H1 (cell line): ENCODE measurements around the gene EDA. TPM values are rescaled to one million over a fixed set of nuclear protein-coding genes. Genes with fewer than 3 reads are reported as not detected.

Experiments
- CTCF ChIA-PET: fragments of 300-600 bp; sonication (Branson Sonifier 250); formaldehyde crosslinking; loops from one replicate; lab custom pipeline; 2021; ENCODE audit not compliant: partially characterized antibody; lab: Charles Lee
- POLR2A ChIA-PET: fragments of 300-600 bp; sonication (Branson Sonifier 250); formaldehyde crosslinking; loops from one replicate; lab custom pipeline; 2021; ENCODE audit warnings: inconsistent platforms; ENCODE audit not compliant: partially characterized antibody; lab: Charles Lee
- DNase-seq, 2 experiments: peaks; one replicate each; pipeline versions ENCODE4 v3.0.0 to v3.0.0-alpha.2; 2010 to 2022; ENCODE audit warnings: low spot score in 2 of 2, low read depth in 1 of 2, mixed read lengths in 1 of 2
- FAIRE-seq: peaks from 2 replicates; lab custom pipeline; 2011; peaks lifted over from hg19 to GRCh38; lab: Jason Lieb, UNC
- H2AFZ ChIP-seq: 2 replicates; pipeline ENCODE4 v1.8.1; 2012; ENCODE audit warnings: low read length, inconsistent platforms
- H2AK5ac ChIP-seq: 2 replicates; pipeline ENCODE4 v1.6.1; 2013; ENCODE audit warnings: low read depth, low read length
- H2BK120ac ChIP-seq: replicated peaks from 2 replicates; pipeline ENCODE3; 2013; ENCODE audit warnings: low read depth, low read length, inconsistent platforms
- H2BK12ac ChIP-seq: 2 replicates; pipeline ENCODE4 v1.6.1; 2013; ENCODE audit warnings: low read depth, low read length
- H2BK15ac ChIP-seq: 2 replicates; pipeline ENCODE4 v1.6.1; 2013; ENCODE audit warnings: low read length
- H2BK20ac ChIP-seq: 2 replicates; pipeline ENCODE4 v1.6.1; 2013; ENCODE audit warnings: low read length
- H2BK5ac ChIP-seq: 2 replicates; pipeline ENCODE4 v1.6.1; 2013; ENCODE audit warnings: low read depth, low read length
- H3K14ac ChIP-seq: 2 replicates; pipeline ENCODE4 v1.6.1; 2013; ENCODE audit warnings: inconsistent platforms; ENCODE audit not compliant: insufficient read length
- H3K18ac ChIP-seq: 2 replicates; pipeline ENCODE4 v1.6.1; 2013; ENCODE audit warnings: low read length; ENCODE audit errors: extremely low read depth
- H3K23ac ChIP-seq: 2 replicates; pipeline ENCODE4 v1.6.1; 2013; ENCODE audit warnings: inconsistent platforms; ENCODE audit not compliant: insufficient read length
- H3K23me2 ChIP-seq: 2 replicates; pipeline ENCODE4 v1.6.1; 2013; ENCODE audit warnings: low read depth, low read length
- H3K27ac ChIP-seq: 2 replicates; pipeline ENCODE4 v1.6.1; 2011; ENCODE audit warnings: low read depth, low read length, inconsistent platforms
- H3K27me3 ChIP-seq, 4 experiments: replicated peaks in 1 of 4; 1 replicate in 1 of 4; 2 replicates in 3 of 4; pipeline versions ENCODE4 v1.6.1 to v1.8.1; 2011 to 2013; ENCODE audit warnings: low read length in 3 of 4, mild to moderate bottlenecking in 3 of 4, inconsistent platforms in 2 of 4, mixed read lengths in 2 of 4, moderate library complexity in 1 of 4; ENCODE audit not compliant: control insufficient read depth in 3 of 4, insufficient read depth in 3 of 4; ENCODE audit errors: extremely low read depth in 1 of 4
- H3K36me3 ChIP-seq, 4 experiments: 2 replicates each; pipeline versions ENCODE4 v1.6.1 to v1.8.1; 2011 to 2013; ENCODE audit warnings: mild to moderate bottlenecking in 4 of 4, low read length in 3 of 4, moderate library complexity in 2 of 4, control low read depth in 1 of 4, inconsistent platforms in 1 of 4; ENCODE audit not compliant: insufficient read depth in 4 of 4, control insufficient read depth in 2 of 4
- H3K4ac ChIP-seq: replicated peaks from 2 replicates; pipeline ENCODE3; 2013; ENCODE audit warnings: low read length, low read depth, mixed read lengths, inconsistent platforms; ENCODE audit not compliant: insufficient read length
- H3K4me1 ChIP-seq, 4 experiments: replicated peaks in 1 of 4; 1 replicate in 1 of 4; 2 replicates in 3 of 4; pipeline versions ENCODE4 v1.6.1 to v1.8.1; 2011 to 2013; ENCODE audit warnings: low read length in 3 of 4, inconsistent platforms in 2 of 4, mixed read lengths in 1 of 4; ENCODE audit not compliant: insufficient read depth in 4 of 4, control insufficient read depth in 3 of 4
- H3K4me2 ChIP-seq, 2 experiments: 2 replicates each; pipeline versions ENCODE4 v1.6.1 to v1.8.1; 2011 to 2013; ENCODE audit warnings: low read depth in 2 of 2, low read length in 2 of 2, control low read depth in 1 of 2, inconsistent platforms in 1 of 2, mild to moderate bottlenecking in 1 of 2; ENCODE audit not compliant: insufficient read depth in 1 of 2
- H3K4me3 ChIP-seq, 4 experiments: fragments of 200-600, 300-600 bp in 1 of 4; sonication (generic), shearing (Covaris generic), sonication (Bioruptor Twin) in 1 of 4; 2 replicates each; pipeline versions ENCODE4 v1.5.1 to v1.8.1; 2011 to 2016; ENCODE audit warnings: low read length in 4 of 4, low read depth in 3 of 4, control low read depth in 2 of 4, inconsistent platforms in 2 of 4, mild to moderate bottlenecking in 2 of 4, mixed read lengths in 1 of 4, moderate library complexity in 1 of 4; ENCODE audit not compliant: insufficient read depth in 2 of 4; ENCODE audit errors: extremely low read depth in 1 of 4
- H3K56ac ChIP-seq: replicated peaks from 2 replicates; pipeline ENCODE3; 2013; ENCODE audit warnings: low read depth, mild to moderate bottlenecking, mixed read lengths, low read length, inconsistent platforms; ENCODE audit not compliant: insufficient read length
- H3K79me1 ChIP-seq: 2 replicates; pipeline ENCODE4 v1.6.1; 2013; ENCODE audit warnings: low read depth, low read length, control low read depth
- H3K79me2 ChIP-seq, 2 experiments: 2 replicates each; pipeline versions ENCODE4 v1.6.1 to v1.8.1; 2012 to 2013; ENCODE audit warnings: low read length in 2 of 2, mild to moderate bottlenecking in 2 of 2, inconsistent platforms in 1 of 2; ENCODE audit not compliant: insufficient read depth in 2 of 2, control insufficient read depth in 1 of 2
- H3K9ac ChIP-seq, 4 experiments: replicated peaks in 1 of 4; 1 replicate in 1 of 4; 2 replicates in 3 of 4; pipeline versions ENCODE4 v1.6.1 to v1.8.1; 2011 to 2013; ENCODE audit warnings: low read depth in 3 of 4, low read length in 3 of 4, control low read depth in 2 of 4, mild to moderate bottlenecking in 2 of 4, moderate library complexity in 2 of 4, inconsistent platforms in 1 of 4; ENCODE audit errors: extremely low read depth in 1 of 4
- H3K9me3 ChIP-seq, 2 experiments: 2 replicates each; pipeline versions ENCODE4 v1.6.1 to v1.8.1; 2012 to 2013; ENCODE audit warnings: mild to moderate bottlenecking in 2 of 2, moderate library complexity in 2 of 2, control low read depth in 1 of 2, inconsistent platforms in 1 of 2, low read depth in 1 of 2, low read length in 1 of 2, mixed read lengths in 1 of 2; ENCODE audit not compliant: insufficient read depth in 2 of 2
- H4K20me1 ChIP-seq, 2 experiments: replicated peaks in 1 of 2; 2 replicates each; pipeline versions ENCODE3 to v1.8.1; 2011 to 2013; ENCODE audit warnings: inconsistent platforms in 2 of 2, low read length in 2 of 2, mild to moderate bottlenecking in 1 of 2; ENCODE audit not compliant: insufficient read depth in 2 of 2, control insufficient read depth in 1 of 2
- H4K5ac ChIP-seq: 2 replicates; pipeline ENCODE4 v1.6.1; 2013; ENCODE audit warnings: low read length, low read depth, mixed read lengths, inconsistent platforms; ENCODE audit not compliant: insufficient read length
- H4K8ac ChIP-seq: 2 replicates; pipeline ENCODE4 v1.8.0; 2013; ENCODE audit warnings: mild to moderate bottlenecking, moderate library complexity, low read length, inconsistent platforms; ENCODE audit not compliant: insufficient read depth; ENCODE audit errors: extremely low read depth
- H4K91ac ChIP-seq: replicated peaks from 2 replicates; pipeline ENCODE3; 2013; ENCODE audit warnings: low read length, mixed read lengths, inconsistent platforms; ENCODE audit not compliant: insufficient read length
- BCL11A ChIP-seq, 2 experiments: IDR thresholded peaks; one replicate each; pipeline ENCODE4 v1.6.1; 2011; ENCODE audit warnings: low read depth in 2 of 2, low read length in 2 of 2, mild to moderate bottlenecking in 2 of 2
- CBX8 ChIP-seq: fragments of 300-800, 300-1000 bp; sonication (generic); IDR thresholded peaks from 2 replicates; pipeline ENCODE4 v1.7.1; 2016; ENCODE audit warnings: low read depth, low read length, borderline replicate concordance
- CREB1 ChIP-seq: IDR thresholded peaks from 2 replicates; pipeline ENCODE4 v1.6.1; 2012; ENCODE audit warnings: inconsistent platforms
- E2F6 ChIP-seq: IDR thresholded peaks from 2 replicates; pipeline ENCODE4 v1.6.1; 2012; ENCODE audit warnings: inconsistent platforms
- JUN ChIP-seq: IDR thresholded peaks from 2 replicates; pipeline ENCODE4 v1.6.1; 2011; ENCODE audit warnings: low read depth, mild to moderate bottlenecking, improper control_type of control experiment, low read length
- MAX ChIP-seq: IDR thresholded peaks from 2 replicates; pipeline ENCODE4 v1.6.1; 2012; ENCODE audit warnings: inconsistent platforms
- PHF8 ChIP-seq: fragments of 200-600 bp; sonication (generic); conservative IDR thresholded peaks from 2 replicates; pipeline ENCODE4 v1.7.1; 2012; ENCODE audit warnings: low read depth, mild to moderate bottlenecking, inconsistent platforms, low read length, moderate library complexity
- POLR2A ChIP-seq, 2 experiments: IDR thresholded peaks; 1 replicate in 1 of 2; 2 replicates in 1 of 2; pipeline ENCODE4 v1.6.1; 2011; ENCODE audit warnings: low read depth in 2 of 2, low read length in 2 of 2, mild to moderate bottlenecking in 2 of 2; ENCODE audit errors: control extremely low read depth in 1 of 2
- SRF ChIP-seq: IDR thresholded peaks from 2 replicates; pipeline ENCODE4 v1.6.1; 2011; ENCODE audit warnings: mild to moderate bottlenecking, low read depth, low read length, moderate library complexity
- TEAD4 ChIP-seq: IDR thresholded peaks from 2 replicates; pipeline ENCODE4 v1.6.1; 2012; ENCODE audit warnings: low read depth, low read length, inconsistent platforms, mixed read lengths
- WGBS, 2 experiments: shearing (Covaris generic) in 1 of 2; methylation state at CpG; one replicate each; pipeline versions ENCODE4 v1.1.6 to v1.1.7; 2013 to 2015; ENCODE audit warnings: low lambda C conversion rate in 2 of 2, mixed read lengths in 2 of 2, inconsistent platforms in 1 of 2, low coverage in 1 of 2, missing lambda C conversion rate in 1 of 2; ENCODE audit not compliant: insufficient replicate concordance in 2 of 2, insufficient coverage in 1 of 2, insufficient read length in 1 of 2; ENCODE audit errors: extremely low coverage in 1 of 2, missing lambda C conversion rate in 1 of 2; 5-methylcytosine and 5-hydroxymethylcytosine counted together
- polyA plus RNA-seq, 7 experiments: library from polyadenylated mRNA; depleted of rRNA in 3 of 7; stranded (reverse) in 5 of 7; unstranded in 2 of 7; fragments of >200 nt in 5 of 7; fragments of 200-250 nt in 2 of 7; gene quantifications; 1 replicate in 5 of 7; 2 replicates in 1 of 7; 4 replicates in 1 of 7; pipeline versions ENCODE4 v1.2.1 to v1.2.3, GENCODE V29; 2011 to 2013; ENCODE audit warnings: missing spikeins in 2 of 7, mixed read lengths in 2 of 7
- total RNA-seq: library from RNA; stranded (reverse); fragmentation: NEBNext Ultra II Directional; extraction: Animal tissue kit (Norgen Biotek cat#: 25700); gene quantifications from 2 replicates; pipeline ENCODE4 v1.2.1, GENCODE V29; 2021

The EDA gene
- total and polyA plus RNA-seq, 2 of the 8 experiments (the other 6 are each of a cell fraction or from before 2014, with no cell fraction given): 7.5 to 10.5 TPM

GRCh38 chrX:69568828-69569227 is 47.1 kb upstream of the EDA start:
- no peaks in the 10 kb centered on the region for H3K9me3 ChIP-seq
- no peaks in the 10 kb centered on the region for H3K79me1 ChIP-seq
- TF ChIP-seq TEAD4 (no peak), MAX (peak; percentile 51), SRF (no peak), CREB1 (no peak), POLR2A (IDR thresholded peaks at IDR 0.05; ENCODE audit: control extremely low read depth in 1 of 2, low read depth in 2 of 2, low read length in 2 of 2) (no peak), PHF8 (no peak), CBX8 (no peak), E2F6 (peak; percentile 70), JUN (no peak), BCL11A (IDR thresholded peaks at IDR 0.05; ENCODE audit: low read depth in 2 of 2, low read length in 2 of 2) (no peak)
- no peaks in the 10 kb centered on the region for H3K27me3 ChIP-seq
- H4K91ac ChIP-seq: no peak overlapping the region
- no peak overlapping the region for H2BK5ac ChIP-seq
- no peak for FAIRE-seq
- no peak overlapping the region for H2BK120ac ChIP-seq
- no peak overlapping the region for H3K56ac ChIP-seq
- no peak overlapping the region for H3K14ac ChIP-seq
- H2BK15ac ChIP-seq: no peak overlapping the region
- H3K4ac ChIP-seq: no peak overlapping the region
- 0 out of 7 replicates have a peak, but pooled peaks cover 0 to 4% (median 0%) of the 10 kb centered on the region in 4 experiments for H3K4me1 ChIP-seq
- H3K9ac ChIP-seq: no peak overlapping the region
- no peak overlapping the region for H3K18ac ChIP-seq
- H3K4me3 ChIP-seq: no peak overlapping the region
- ChIA-PET POLR2A (no interaction called here), CTCF (interaction anchor here (1.6 kb wide), 1 partner anchor 461 kb away, joined by 3 read pairs; no protein-coding TSS in a partner anchor)
- no peak overlapping the region for H4K5ac ChIP-seq
- no peak overlapping the region for H2BK20ac ChIP-seq
- H4K8ac ChIP-seq: no peak overlapping the region
- no peak for DNase-seq
- H3K23me2 ChIP-seq: no peaks in the 10 kb centered on the region
- H2AFZ ChIP-seq: no peak overlapping the region; the same call in 1 of the 2 replicates
- H3K36me3 ChIP-seq: no peaks in the 10 kb centered on the region
- H3K4me2 ChIP-seq: no peak overlapping the region
- no peak overlapping the region for H2AK5ac ChIP-seq
- H4K20me1 ChIP-seq: no peaks in the 10 kb centered on the region
- H3K23ac ChIP-seq: no peak overlapping the region
- H2BK12ac ChIP-seq: no peak overlapping the region
- no peak overlapping the region for H3K27ac ChIP-seq
- WGBS, 2 experiments: 73% methylated on average over 3 of the region's 3 CpGs; no CpG with 5 or more reads in 1 of the 2 experiments
- H3K79me2 ChIP-seq: no peaks in the 10 kb centered on the region
